Measurements from ENCODE around the gene CDH2. TPM values are rescaled to one million over a fixed set of nuclear protein-coding genes. Genes with fewer than 3 reads are reported as not detected.

The CDH2 gene
- polyA plus RNA-seq, 1 donor from 2014 or later: 199 TPM

GRCh38 chr18:27952741-27953140 lies 224.2 kb downstream of the CDH2 start:
- Histone ChIP-seq H3K9me3 (ENCODE audit: low read length) (no peaks in the 10 kb centered on the region), H3F3A (ENCODE audit: insufficient read depth, low read length, poor library complexity, severe bottlenecking) (no peaks in the 10 kb centered on the region), H3K36me3 (ENCODE audit: insufficient read depth, low read length) (peaks cover 11% of the 10 kb centered on the region), H3K4me2 (ENCODE audit: low read length) (no peak overlapping the region), H2AFZ (ENCODE audit: low read depth, low read length) (no peak overlapping the region), H4K20me1 (ENCODE audit: insufficient read depth) (no peaks in the 10 kb centered on the region), H3K27me3 (ENCODE audit: insufficient read depth, low read depth, low read length) (no peaks in the 10 kb centered on the region), H3K9ac (ENCODE audit: low read length) (no peak overlapping the region), H3K27ac (ENCODE audit: low read length) (no peak overlapping the region), H3K9me2 (ENCODE audit: insufficient read depth, low read length) (no peaks in the 10 kb centered on the region), H3K4me3 (ENCODE audit: low read length) (no peak overlapping the region), H3K79me2 (replicated peaks; ENCODE audit: insufficient read depth, low read length) (peaks cover 16% of the 10 kb centered on the region)
- TF ChIP-seq REST (IDR thresholded peaks at IDR 0.05; ENCODE audit: borderline replicate concordance): no peak
- TF ChIP-seq TAF1 (IDR thresholded peaks at IDR 0.05; ENCODE audit: low read depth): no peak
- no peak for TF ChIP-seq POLR2AphosphoS5 (IDR thresholded peaks at IDR 0.05)
- TF ChIP-seq CTCF (IDR thresholded peaks at IDR 0.05; ENCODE audit: poor library complexity, severe bottlenecking): no peak
- no peak for TF ChIP-seq MXI1 (conservative IDR thresholded peaks at IDR 0.05; ENCODE audit: poor library complexity, severe bottlenecking)
- no peak for TF ChIP-seq RAD21 (conservative IDR thresholded peaks at IDR 0.05)
- no peak for TF ChIP-seq EZH2 (IDR thresholded peaks at IDR 0.05; ENCODE audit: borderline replicate concordance, insufficient read depth, low read length, poor library complexity, severe bottlenecking)
- TF ChIP-seq SMC3 (conservative IDR thresholded peaks at IDR 0.05; ENCODE audit: poor library complexity): no peak
- TF ChIP-seq EP300 (conservative IDR thresholded peaks at IDR 0.05; ENCODE audit: poor library complexity, severe bottlenecking): no peak

- Histone ChIP-seq H3K79me2 (replicated peaks; ENCODE audit: insufficient read depth, low read length) (peaks cover 13% of the 10 kb centered on the region), H3K27ac (ENCODE audit: low read length) (no peak overlapping the region), H3F3A (ENCODE audit: insufficient read depth, low read length, poor library complexity, severe bottlenecking) (no peaks in the 10 kb centered on the region), H3K4me2 (ENCODE audit: low read length) (no peak overlapping the region), H3K27me3 (ENCODE audit: insufficient read depth, low read depth, low read length) (no peaks in the 10 kb centered on the region), H3K9ac (ENCODE audit: low read length) (no peak overlapping the region), H4K20me1 (ENCODE audit: insufficient read depth) (no peaks in the 10 kb centered on the region), H3K9me3 (ENCODE audit: low read length) (no peaks in the 10 kb centered on the region), H3K4me3 (ENCODE audit: low read length) (no peak overlapping the region), H3K36me3 (ENCODE audit: insufficient read depth, low read length) (peaks cover 11% of the 10 kb centered on the region), H2AFZ (ENCODE audit: low read depth, low read length) (no peak overlapping the region), H3K9me2 (ENCODE audit: insufficient read depth, low read length) (no peaks in the 10 kb centered on the region)
- TF ChIP-seq POLR2AphosphoS5 (IDR thresholded peaks at IDR 0.05): no peak
- TF ChIP-seq TAF1 (IDR thresholded peaks at IDR 0.05; ENCODE audit: low read depth): no peak
- TF ChIP-seq EP300 (conservative IDR thresholded peaks at IDR 0.05; ENCODE audit: poor library complexity, severe bottlenecking): no peak
- no peak for TF ChIP-seq REST (IDR thresholded peaks at IDR 0.05; ENCODE audit: borderline replicate concordance)
- TF ChIP-seq SMC3 (conservative IDR thresholded peaks at IDR 0.05; ENCODE audit: poor library complexity): no peak
- TF ChIP-seq CTCF (IDR thresholded peaks at IDR 0.05; ENCODE audit: poor library complexity, severe bottlenecking): no peak
- no peak for TF ChIP-seq MXI1 (conservative IDR thresholded peaks at IDR 0.05; ENCODE audit: poor library complexity, severe bottlenecking)
- TF ChIP-seq RAD21 (conservative IDR thresholded peaks at IDR 0.05): no peak
- TF ChIP-seq EZH2 (IDR thresholded peaks at IDR 0.05; ENCODE audit: borderline replicate concordance, insufficient read depth, low read length, poor library complexity, severe bottlenecking): no peak
Observed at GRCh38 chr18:27950648-27951228, 226.2 kb downstream of the CDH2 start.
